Endothelial cell of umbilical vein (primary cell): ENCODE measurements around the gene IPP. TPM values are rescaled to one million over a fixed set of nuclear protein-coding genes. Genes with fewer than 3 reads are reported as not detected.

ENCODE experiments used
- BruUV-seq: library from RNA; stranded (reverse); fragments of 400-500 nt; replicated peaks from 2 replicates; lab custom pipeline; 2021; lab: Mats Ljungman, UMichigan
- CTCF ChIA-PET: fragments of 300-600, 350-600 bp; sonication (Branson Sonifier 250); formaldehyde crosslinking; loops from one replicate; lab custom pipeline; 2021; ENCODE audit warnings: antibody characterized with exemption, inconsistent platforms; lab: Charles Lee
- POLR2A ChIA-PET: fragments of 300-600, 350-600 bp; sonication (Branson Sonifier 250); formaldehyde crosslinking; loops from one replicate; lab custom pipeline; 2021; ENCODE audit warnings: antibody characterized with exemption, inconsistent platforms; lab: Charles Lee
- DNase-seq: peaks from one replicate; pipeline ENCODE4 v3.0.0-alpha.2; 2011; ENCODE audit warnings: low read depth, low spot score
- FAIRE-seq: peaks from 2 replicates; lab custom pipeline; 2011; peaks lifted over from hg19 to GRCh38; lab: Jason Lieb, UNC
- H2AFZ ChIP-seq: 2 replicates; pipeline ENCODE4 v1.6.0; 2012; ENCODE audit warnings: low read depth, low read length, control low read depth, inconsistent platforms
- H3K27ac ChIP-seq: 2 replicates; pipeline ENCODE4 v1.5.1; 2011; ENCODE audit warnings: low read depth, mild to moderate bottlenecking, control low read depth, low read length, moderate library complexity; ENCODE audit not compliant: insufficient read depth
- H3K27me3 ChIP-seq, 2 experiments: 2 replicates each; pipeline versions ENCODE4 v1.6.0 to v1.6.1; 2011; ENCODE audit warnings: low read length in 2 of 2, mixed read lengths in 1 of 2; ENCODE audit not compliant: control insufficient read depth in 2 of 2, insufficient read depth in 2 of 2
- H3K36me3 ChIP-seq, 2 experiments: 2 replicates in 1 of 2; 3 replicates in 1 of 2; pipeline ENCODE4 v1.5.1; 2011; ENCODE audit warnings: low read length in 2 of 2, mild to moderate bottlenecking in 1 of 2, moderate library complexity in 1 of 2; ENCODE audit not compliant: control insufficient read depth in 2 of 2, insufficient read depth in 2 of 2; ENCODE audit errors: extremely low read depth in 1 of 2
- H3K4me1 ChIP-seq: 3 replicates; pipeline ENCODE4 v1.5.1; 2011; ENCODE audit warnings: mild to moderate bottlenecking, low read length; ENCODE audit not compliant: control insufficient read depth, insufficient read depth; ENCODE audit errors: extremely low read depth
- H3K4me2 ChIP-seq: 2 replicates; pipeline ENCODE4 v1.6.1; 2011; ENCODE audit warnings: low read length, control low read depth, mixed read lengths; ENCODE audit not compliant: insufficient read depth
- H3K4me3 ChIP-seq, 3 experiments: fragments of 200-600 bp in 1 of 3; sonication (generic), shearing (Covaris generic) in 1 of 3; replicated peaks in 1 of 3; 2 replicates each; pipeline ENCODE4 v1.5.1; 2011 to 2016; ENCODE audit warnings: control low read depth in 3 of 3, low read length in 3 of 3, mild to moderate bottlenecking in 2 of 3, inconsistent platforms in 1 of 3, low read depth in 1 of 3, moderate library complexity in 1 of 3; ENCODE audit not compliant: insufficient read depth in 1 of 3
- H3K79me2 ChIP-seq: 2 replicates; pipeline ENCODE4 v1.6.0; 2012; ENCODE audit warnings: low read length, inconsistent platforms; ENCODE audit not compliant: control insufficient read depth, insufficient read depth
- H3K9ac ChIP-seq: replicated peaks from 2 replicates; pipeline ENCODE3; 2011; ENCODE audit warnings: low read length, control low read depth; ENCODE audit not compliant: insufficient read depth; ENCODE audit errors: extremely low read depth
- H3K9me1 ChIP-seq: replicated peaks from 3 replicates; pipeline ENCODE4 v1.6.0; 2011; ENCODE audit warnings: mild to moderate bottlenecking, low read length; ENCODE audit not compliant: control insufficient read depth, insufficient read depth; ENCODE audit errors: extremely low read depth
- H3K9me3 ChIP-seq: replicated peaks from 2 replicates; pipeline ENCODE4 v1.5.1; 2012; ENCODE audit warnings: low read length, inconsistent platforms; ENCODE audit not compliant: control insufficient read depth, insufficient read depth
- H4K20me1 ChIP-seq: replicated peaks from 2 replicates; pipeline ENCODE3; 2011; ENCODE audit warnings: mild to moderate bottlenecking, low read length; ENCODE audit not compliant: control insufficient read depth, insufficient read depth; ENCODE audit errors: extremely low read depth
- CTCF ChIP-seq, 2 donors: IDR thresholded peaks; 1 replicate in 1 of 2; 2 replicates in 1 of 2; pipeline ENCODE4 v1.5.1; 2011; ENCODE audit warnings: low read length in 2 of 2, mild to moderate bottlenecking in 2 of 2, moderate library complexity in 2 of 2, control low read depth in 1 of 2, inconsistent platforms in 1 of 2, low read depth in 1 of 2; ENCODE audit not compliant: insufficient read depth in 1 of 2; ENCODE audit errors: extremely low read depth in 1 of 2
- EZH2 ChIP-seq: IDR thresholded peaks from 2 replicates; pipeline ENCODE4 v1.6.1; 2012; ENCODE audit warnings: borderline replicate concordance, low read depth, mild to moderate bottlenecking, moderate library complexity, low read length, inconsistent platforms; ENCODE audit not compliant: severe bottlenecking
- FOS ChIP-seq: IDR thresholded peaks from 2 replicates; pipeline ENCODE4 v1.6.1; 2011; ENCODE audit warnings: mild to moderate bottlenecking, low read length, moderate library complexity, borderline replicate concordance; ENCODE audit not compliant: insufficient read depth
- GATA2 ChIP-seq: IDR thresholded peaks from 2 replicates; pipeline ENCODE4 v1.7.0; 2011; ENCODE audit warnings: low read depth, mild to moderate bottlenecking, moderate library complexity, mixed read lengths, low read length; ENCODE audit not compliant: insufficient read length, insufficient read depth
- JUN ChIP-seq: IDR thresholded peaks from 2 replicates; pipeline ENCODE4 v1.6.1; 2011; ENCODE audit warnings: borderline replicate concordance, low read depth; ENCODE audit not compliant: insufficient read length, insufficient read depth
- MAX ChIP-seq: IDR thresholded peaks from 2 replicates; pipeline ENCODE4 v1.6.1; 2011; ENCODE audit not compliant: insufficient read depth, insufficient read length
- MYC ChIP-seq: IDR thresholded peaks from one replicate; pipeline ENCODE4 v1.6.1; 2011; ENCODE audit warnings: mild to moderate bottlenecking, low read depth, low read length
- POLR2A ChIP-seq: IDR thresholded peaks from 2 replicates; pipeline ENCODE4 v1.6.1; 2012; ENCODE audit warnings: low read depth, mild to moderate bottlenecking, control low read depth, low read length
- POLR2AphosphoS5 ChIP-seq: IDR thresholded peaks from 2 replicates; pipeline ENCODE4 v1.6.1; 2012; ENCODE audit warnings: low read depth, mild to moderate bottlenecking, control low read depth, low read length, moderate library complexity; ENCODE audit not compliant: insufficient read depth
- dilution Hi-C: fragments of 300-500 bp; cut with MboI; formaldehyde crosslinking; loops from one replicate; pipeline ENCODE4 v1.15.0; 2019; ENCODE audit warnings: low sequenced_read_pairs; ENCODE audit not compliant: extremely low pct_ligation_motif_present
- intact Hi-C: fragments of 100-400 bp; cut with micrococcal nuclease; formaldehyde crosslinking; loops from one replicate; pipeline ENCODE4 v1.10.0; 2022
- polyA plus RNA-seq, 4 experiments: library from polyadenylated mRNA; depleted of rRNA in 3 of 4; stranded (reverse) in 3 of 4; unstranded in 1 of 4; fragments of >200 nt; gene quantifications; 2 replicates each; pipeline versions ENCODE4 v1.2.1 to v1.2.3, GENCODE V29; 2011 to 2012; ENCODE audit warnings: missing spikeins in 1 of 4
- total RNA-seq: library from RNA; stranded (reverse); gene quantifications from 2 replicates; pipeline ENCODE4 v1.2.3, GENCODE V29; 2021

The IPP gene
- total and polyA plus RNA-seq, 2 donors (not counting 3 experiments of a cell fraction or from before 2014, with no cell fraction given), result 2.1 to 6.3 TPM

- no TSS peak for BruUV-seq
- FAIRE-seq, result no peak
- intact Hi-C loops, result no loop called here
These were observed 22.5 kb upstream of the IPP start for GRCh38 chr1:45772971-45773370.

GRCh38 chr1:45769261-45769932 is 18.9 kb upstream of the IPP start:
- dilution Hi-C loops, result no loop called here
- FAIRE-seq, result no peak

More at GRCh38 chr1:45772971-45773370, 22.5 kb upstream of the IPP start:
- H3K9me3 ChIP-seq, result no peaks in the 10 kb centered on the region
- TF ChIP-seq GATA2 (no peak), MAX (no peak), FOS (no peak)
- no peaks in the 10 kb centered on the region for H3K9me1 ChIP-seq
- H2AFZ ChIP-seq, result no peak overlapping the region
- H3K36me3 ChIP-seq, result no peaks in the 10 kb centered on the region
- ChIA-PET CTCF (interaction anchor here (0.6 kb wide), 1 partner anchor 74 kb away, joined by 3 read pairs; no protein-coding TSS in a partner anchor), POLR2A (interaction anchor here (0.6 kb wide), 1 partner anchor 98 kb away, joined by 4 read pairs; no protein-coding TSS in a partner anchor)
- H3K9ac ChIP-seq, result no peak overlapping the region
- H3K27ac ChIP-seq, result no peak overlapping the region
- H3K79me2 ChIP-seq, result no peaks in the 10 kb centered on the region
- no peaks in the 10 kb centered on the region for H4K20me1 ChIP-seq
- no peak for DNase-seq
- H3K4me1 ChIP-seq, result no peaks in the 10 kb centered on the region
- H3K4me2 ChIP-seq, result no peak overlapping the region
- no peaks in the 10 kb centered on the region for H3K27me3 ChIP-seq
- dilution Hi-C loops, result no loop called here
- no peak overlapping the region for H3K4me3 ChIP-seq

More at GRCh38 chr1:45769261-45769932, 18.9 kb upstream of the IPP start:
- Histone ChIP-seq H3K9ac (no peak overlapping the region), H3K27ac (no peak overlapping the region), H4K20me1 (no peaks in the 10 kb centered on the region), H3K79me2 (no peaks in the 10 kb centered on the region), H3K9me3 (no peaks in the 10 kb centered on the region), H3K4me1 (peaks cover 3% of the 10 kb centered on the region), H3K9me1 (no peaks in the 10 kb centered on the region), H3K36me3 (no peaks in the 10 kb centered on the region), H3K27me3 (no peaks in the 10 kb centered on the region), H2AFZ (peak overlapping the region; percentile 67), H3K4me3 (no peak overlapping the region), H3K4me2 (no peak overlapping the region)
- TF ChIP-seq POLR2A (no peak), MAX (no peak), FOS (no peak), EZH2 (no peak), GATA2 (no peak), POLR2AphosphoS5 (no peak), CTCF (IDR thresholded peaks at IDR 0.05; ENCODE audit: extremely low read depth in 1 of 2, insufficient read depth in 1 of 2, low read depth in 1 of 2, low read length in 2 of 2) (no peak), MYC (no peak), JUN (no peak)
- POLR2A ChIA-PET, result no interaction called here
- intact Hi-C loops, result no loop called here
- BruUV-seq, result no TSS peak
- DNase-seq, result no peak
- CTCF ChIA-PET, result no interaction called here
